ENCODE measurements around the gene SLC9A7. TPM values are rescaled to one million over a fixed set of nuclear protein-coding genes. Genes with fewer than 3 reads are reported as not detected.

Gene SLC9A7
- total RNA-seq, 1 experiment from 2014 or later = 13.1 TPM

GRCh38 chrX:46703980-46704379 is 54.9 kb downstream of the SLC9A7 start:
- intact Hi-C loops (cut with micrococcal nuclease; ENCODE audit: unreplicated experiment) = no loop called here
- CTCF ChIA-PET = no interaction called here
- H3K27ac ChIP-seq (ENCODE audit: low read depth, low read length, poor library complexity, severe bottlenecking) = no peak overlapping the region
- H3K9me3 ChIP-seq (ENCODE audit: low read depth, low read length, poor library complexity, severe bottlenecking) = no peaks in the 10 kb centered on the region
- H3K4me1 ChIP-seq (ENCODE audit: insufficient read depth, low read length, poor library complexity, severe bottlenecking) = no peaks in the 10 kb centered on the region
- H3K4me3 ChIP-seq (ENCODE audit: low read depth, low read length, poor library complexity, severe bottlenecking) = no peak overlapping the region
- no peaks in the 10 kb centered on the region for H3K27me3 ChIP-seq (replicated peaks; ENCODE audit: insufficient read depth, low read depth, low read length, poor library complexity)
- TF ChIP-seq EZH2 (IDR thresholded peaks at IDR 0.05; ENCODE audit: borderline replicate concordance, low read depth, low read length, poor library complexity, severe bottlenecking) (no peak), CTCF (conservative IDR thresholded peaks at IDR 0.05; ENCODE audit: low read depth, low read length) (no peak)
- BruUV-seq (replicated peaks) = no TSS peak
- no peaks in the 10 kb centered on the region for H3K36me3 ChIP-seq (ENCODE audit: insufficient read depth, low read length, poor library complexity, severe bottlenecking)
- POLR2A ChIA-PET (ENCODE audit: low non-redundant PET) = no interaction called here
- DNase-seq (ENCODE audit: low spot score) = no peak

- Histone ChIP-seq H3K9me3 (ENCODE audit: low read depth, low read length, poor library complexity, severe bottlenecking) (no peaks in the 10 kb centered on the region), H3K4me1 (ENCODE audit: insufficient read depth, low read length, poor library complexity, severe bottlenecking) (peaks cover 3% of the 10 kb centered on the region), H3K36me3 (ENCODE audit: insufficient read depth, low read length, poor library complexity, severe bottlenecking) (no peaks in the 10 kb centered on the region), H3K27me3 (replicated peaks; ENCODE audit: insufficient read depth, low read depth, low read length, poor library complexity) (no peaks in the 10 kb centered on the region), H3K4me3 (ENCODE audit: low read depth, low read length, poor library complexity, severe bottlenecking) (no peak overlapping the region), H3K27ac (ENCODE audit: low read depth, low read length, poor library complexity, severe bottlenecking) (no peak overlapping the region)
- DNase-seq (ENCODE audit: low spot score) = no peak
- POLR2A ChIA-PET (ENCODE audit: low non-redundant PET) = no interaction called here
- intact Hi-C loops (cut with micrococcal nuclease; ENCODE audit: unreplicated experiment) = no loop called here
- BruUV-seq (replicated peaks) = no TSS peak
- CTCF ChIA-PET = no interaction called here
- TF ChIP-seq CTCF (conservative IDR thresholded peaks at IDR 0.05; ENCODE audit: low read depth, low read length) (no peak), EZH2 (IDR thresholded peaks at IDR 0.05; ENCODE audit: borderline replicate concordance, low read depth, low read length, poor library complexity, severe bottlenecking) (no peak)
Measured at GRCh38 chrX:46698691-46699090, 60.2 kb downstream of the SLC9A7 start.

- no peaks in the 10 kb centered on the region for H3K36me3 ChIP-seq (ENCODE audit: insufficient read depth, low read length, poor library complexity, severe bottlenecking)
- POLR2A ChIA-PET (ENCODE audit: low non-redundant PET) = no interaction called here
Measured at GRCh38 chrX:46695491-46695890, 63.4 kb downstream of the SLC9A7 start.

More at GRCh38 chrX:46695491-46695890, 63.4 kb downstream of the SLC9A7 start:
- intact Hi-C loops (cut with micrococcal nuclease; ENCODE audit: unreplicated experiment) = no loop called here
- CTCF ChIA-PET = no interaction called here
- BruUV-seq (replicated peaks) = no TSS peak
- TF ChIP-seq EZH2 (IDR thresholded peaks at IDR 0.05; ENCODE audit: borderline replicate concordance, low read depth, low read length, poor library complexity, severe bottlenecking) = no peak
- no peak for TF ChIP-seq CTCF (conservative IDR thresholded peaks at IDR 0.05; ENCODE audit: low read depth, low read length)
- Histone ChIP-seq H3K27me3 (replicated peaks; ENCODE audit: insufficient read depth, low read depth, low read length, poor library complexity) (no peaks in the 10 kb centered on the region), H3K4me1 (ENCODE audit: insufficient read depth, low read length, poor library complexity, severe bottlenecking) (peaks cover 3% of the 10 kb centered on the region), H3K9me3 (ENCODE audit: low read depth, low read length, poor library complexity, severe bottlenecking) (no peaks in the 10 kb centered on the region), H3K27ac (ENCODE audit: low read depth, low read length, poor library complexity, severe bottlenecking) (no peak overlapping the region), H3K4me3 (ENCODE audit: low read depth, low read length, poor library complexity, severe bottlenecking) (no peak overlapping the region)
- DNase-seq (ENCODE audit: low spot score) = no peak

Measured in A673 (cell line).